ENCODE measurements around the gene GYS2. TPM values are rescaled to one million over a fixed set of nuclear protein-coding genes. Genes with fewer than 3 reads are reported as not detected.

Gene GYS2
- total and polyA plus RNA-seq, 11 donors: 0.04 to 0.35 TPM; not detected in 9

DNA sequence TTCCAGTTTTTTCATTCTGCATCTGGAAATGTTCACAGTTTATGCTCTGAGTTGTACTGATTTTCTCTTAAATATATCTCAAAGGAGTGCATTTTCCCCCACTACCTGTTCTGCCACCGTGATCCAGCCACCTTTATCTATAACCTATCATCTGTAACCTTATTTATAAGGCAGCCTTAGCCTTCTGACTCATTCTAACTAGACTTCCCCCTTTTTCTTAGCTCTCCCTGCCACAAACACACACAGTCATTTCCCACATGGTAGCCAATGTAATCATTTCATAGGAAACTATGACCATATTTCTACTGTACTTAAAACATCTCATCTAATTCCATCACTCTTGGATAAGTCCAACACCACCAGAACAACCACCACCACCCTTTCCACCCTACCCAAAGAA lies 10.8 kb upstream of the GYS2 start:
- no peaks in the 10 kb centered on the region for H3K9me3 ChIP-seq
- peaks cover 0 to 26% (median 8%) of the 10 kb centered on the region in 12 donors for H3K4me1 ChIP-seq
- ATAC-seq (no peak), DNase-seq (no peak)
- TF ChIP-seq, protein P1, sequence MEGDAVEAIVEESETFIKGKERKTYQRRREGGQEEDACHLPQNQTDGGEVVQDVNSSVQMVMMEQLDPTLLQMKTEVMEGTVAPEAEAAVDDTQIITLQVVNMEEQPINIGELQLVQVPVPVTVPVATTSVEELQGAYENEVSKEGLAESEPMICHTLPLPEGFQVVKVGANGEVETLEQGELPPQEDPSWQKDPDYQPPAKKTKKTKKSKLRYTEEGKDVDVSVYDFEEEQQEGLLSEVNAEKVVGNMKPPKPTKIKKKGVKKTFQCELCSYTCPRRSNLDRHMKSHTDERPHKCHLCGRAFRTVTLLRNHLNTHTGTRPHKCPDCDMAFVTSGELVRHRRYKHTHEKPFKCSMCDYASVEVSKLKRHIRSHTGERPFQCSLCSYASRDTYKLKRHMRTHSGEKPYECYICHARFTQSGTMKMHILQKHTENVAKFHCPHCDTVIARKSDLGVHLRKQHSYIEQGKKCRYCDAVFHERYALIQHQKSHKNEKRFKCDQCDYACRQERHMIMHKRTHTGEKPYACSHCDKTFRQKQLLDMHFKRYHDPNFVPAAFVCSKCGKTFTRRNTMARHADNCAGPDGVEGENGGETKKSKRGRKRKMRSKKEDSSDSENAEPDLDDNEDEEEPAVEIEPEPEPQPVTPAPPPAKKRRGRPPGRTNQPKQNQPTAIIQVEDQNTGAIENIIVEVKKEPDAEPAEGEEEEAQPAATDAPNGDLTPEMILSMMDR (IDR thresholded peaks at IDR 0.05): no peak
- no peak for TF ChIP-seq POLR2A (IDR thresholded peaks at IDR 0.05)
- intact Hi-C loops (cut with DNase I): no loop called here
- no peaks in the 10 kb centered on the region for H3K36me3 ChIP-seq
- peak overlapping the region in 1 of 12 donors; percentile 56 for H3K27ac ChIP-seq
- H3K27me3 ChIP-seq: no peaks in the 10 kb centered on the region
- no peak overlapping the region for H3K4me3 ChIP-seq
- 37 to 44% (median 40%) methylated on average over 1 of the region's 1 CpG for WGBS, 4 donors

DNA sequence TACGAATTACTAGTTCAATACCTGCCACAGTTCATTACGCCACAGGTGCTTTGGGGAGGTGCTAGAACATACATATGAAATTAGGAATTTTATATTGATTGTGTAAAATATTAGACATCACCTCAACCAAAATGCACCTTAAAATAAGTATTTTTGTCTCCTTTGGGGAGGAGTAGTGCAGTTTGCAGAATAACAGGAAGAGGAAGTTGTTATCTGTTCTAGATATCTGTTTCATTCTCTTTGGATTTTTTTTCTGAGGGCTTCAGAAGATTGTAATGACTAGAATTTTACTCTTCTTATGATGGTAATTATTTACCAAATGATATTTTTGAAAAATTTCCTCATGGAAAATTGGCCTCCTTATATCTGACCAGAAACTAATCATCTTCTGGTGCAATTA lies 9.9 kb upstream of the GYS2 start:
- 90 to 95% (median 94%) methylated on average over 2 of the region's 2 CpGs for WGBS, 4 donors
- Histone ChIP-seq H3K36me3 (no peaks in the 10 kb centered on the region), H3K4me1 (peaks cover 0 to 26% (median 8%) of the 10 kb centered on the region in 12 donors), H3K27ac (peak overlapping the region in 1 of 12 donors; percentile 56), H3K9me3 (no peaks in the 10 kb centered on the region), H3K4me3 (no peak overlapping the region), H3K27me3 (no peaks in the 10 kb centered on the region)
- intact Hi-C loops (cut with DNase I): no loop called here
- DNase-seq: no peak
- TF ChIP-seq POLR2A (IDR thresholded peaks at IDR 0.05): no peak
- TF ChIP-seq, protein P1 (IDR thresholded peaks at IDR 0.05): no peak
- no peak for ATAC-seq

DNA sequence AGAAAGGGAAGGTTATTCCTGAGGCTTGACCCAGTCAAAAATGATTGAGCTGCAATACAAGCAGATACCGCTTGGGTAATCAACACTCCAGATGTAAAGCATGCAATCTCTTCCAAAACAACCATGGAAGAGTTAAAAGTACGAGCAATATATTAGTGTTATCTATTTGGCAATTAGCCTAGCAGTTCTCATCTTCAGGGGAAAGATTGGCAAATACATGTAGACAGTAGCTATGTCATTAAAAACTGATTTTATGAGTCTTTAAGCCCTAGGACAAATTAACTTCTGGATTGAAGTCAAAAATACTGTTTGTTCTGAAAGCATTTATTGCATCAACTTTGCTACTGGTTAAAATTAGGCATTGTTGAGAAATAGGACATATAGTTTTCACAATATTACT lies 9.3 kb upstream of the GYS2 start:
- TF ChIP-seq, protein P1 (IDR thresholded peaks at IDR 0.05): no peak
- no peak for TF ChIP-seq POLR2A (IDR thresholded peaks at IDR 0.05)
- Histone ChIP-seq H3K4me1 (peaks cover 0 to 26% (median 8%) of the 10 kb centered on the region in 12 donors), H3K27me3 (no peaks in the 10 kb centered on the region), H3K4me3 (no peak overlapping the region), H3K9me3 (no peaks in the 10 kb centered on the region), H3K27ac (no peak overlapping the region), H3K36me3 (no peaks in the 10 kb centered on the region)
- WGBS, 4 donors: 45 to 54% (median 50%) methylated on average over 2 of the region's 2 CpGs
- ATAC-seq (no peak), DNase-seq (no peak)
- intact Hi-C loops (cut with DNase I): no loop called here

DNA sequence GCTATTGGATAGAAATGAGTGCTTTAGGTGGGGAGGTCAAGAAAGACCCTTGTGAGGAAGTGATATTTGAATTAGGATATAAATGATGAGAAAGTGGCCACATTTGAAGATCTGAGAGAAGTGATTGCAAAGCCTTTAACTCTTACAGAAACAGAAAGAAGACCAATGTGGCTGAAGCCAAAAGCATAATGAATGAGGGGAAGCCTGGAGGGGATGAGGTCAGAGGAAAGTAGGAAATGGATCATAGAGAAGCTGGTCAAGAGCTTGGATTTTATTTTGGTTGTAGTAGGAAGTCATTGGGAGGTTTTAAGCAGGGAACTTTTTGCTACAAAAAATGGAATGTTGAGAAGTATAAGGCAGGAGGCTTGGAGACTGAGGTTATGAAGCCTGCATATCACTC lies 3.5 kb upstream of the GYS2 start:
- intact Hi-C loops (cut with DNase I): loop anchor here in 7 of 10 donors (2.0 to 10.0 kb wide), 7 partner anchors 69 to 417 kb away; partner anchors contain the start of gene SPX (in 1 of the 7)

More for the DNA sequence above, 3.5 kb upstream of the GYS2 start:
- Histone ChIP-seq H3K27ac (no peak overlapping the region), H3K27me3 (no peaks in the 10 kb centered on the region), H3K4me1 (peaks cover 0 to 6% (median 0%) of the 10 kb centered on the region in 12 donors), H3K4me3 (no peak overlapping the region), H3K9me3 (no peaks in the 10 kb centered on the region), H3K36me3 (no peaks in the 10 kb centered on the region)
- no peak for TF ChIP-seq POLR2A (IDR thresholded peaks at IDR 0.05)
- TF ChIP-seq, protein P1 (IDR thresholded peaks at IDR 0.05): no peak
- DNase-seq (no peak), ATAC-seq (no peak)
